T-helper 17 cell (primary cell): ENCODE results near the gene PF4V1. TPM values are rescaled to one million over a fixed set of nuclear protein-coding genes. Genes with fewer than 3 reads are reported as not detected.

Experiments used
- ATAC-seq: fragments of 150-1000 bp; cut with Tn5 transposase; 2 replicates; pipeline ENCODE4 v1.10.0; 2021; ENCODE audit warnings: mild to moderate bottlenecking, moderate library complexity
- DNase-seq, 3 donors: peaks; one replicate each; pipeline versions ENCODE4 v3.0.0 to v3.0.0-alpha.2; 2020 to 2021
- H3K9me3 ChIP-seq: one replicate; pipeline ENCODE4 v1.7.0; 2013; ENCODE audit warnings: low read length, mild to moderate bottlenecking; ENCODE audit not compliant: control insufficient read depth, poor library complexity, severe bottlenecking
- H3K27ac Mint-ChIP-seq: one replicate; pipeline ENCODE4 v1.8.0; 2022; ENCODE audit warnings: mild to moderate bottlenecking, moderate library complexity, mixed read lengths
- H3K27me3 Mint-ChIP-seq: one replicate; pipeline ENCODE4 v1.8.0; 2022; ENCODE audit warnings: mixed read lengths
- H3K36me3 Mint-ChIP-seq: one replicate; pipeline ENCODE4 v1.8.0; 2022; ENCODE audit warnings: low read depth, mixed read lengths
- H3K4me1 Mint-ChIP-seq: one replicate; pipeline ENCODE4 v1.8.0; 2022; ENCODE audit warnings: mild to moderate bottlenecking, mixed read lengths
- H3K4me3 Mint-ChIP-seq: one replicate; pipeline ENCODE4 v1.8.0; 2022; ENCODE audit warnings: mild to moderate bottlenecking, moderate library complexity, mixed read lengths
- total RNA-seq, 4 donors: library from RNA in 2 of 4; stranded (reverse) in 2 of 4; gene quantifications; one replicate each; pipeline ENCODE4 v1.2.3 and lab custom pipeline; 2022 to 2026

PF4V1 gene
- total RNA-seq, 2 donors from 2014 or later, result 67.9 TPM; not detected in 1

- peaks cover 13% of the 10 kb centered on the region for H3K27me3 Mint-ChIP-seq
- ATAC-seq, result no peak
- H3K9me3 ChIP-seq, result no peaks in the 10 kb centered on the region
- H3K4me1 Mint-ChIP-seq, result peaks cover 2% of the 10 kb centered on the region
- no peak for DNase-seq
- H3K27ac Mint-ChIP-seq, result no peak overlapping the region
- H3K4me3 Mint-ChIP-seq, result no peak overlapping the region
- H3K36me3 Mint-ChIP-seq, result no peaks in the 10 kb centered on the region
Observed at GRCh38 chr4:73868206-73869129, 15.4 kb downstream of the PF4V1 start.

GRCh38 chr4:73869130-73870055, 16.3 kb downstream of the PF4V1 start, which contains the start of gene CXCL1:
Gene CXCL1, plus strand, starts transcription at chr4:73869393. Its CDS starts 78 bp downstream, at chr4:73869471.
- no peaks in the 10 kb centered on the region for H3K36me3 Mint-ChIP-seq
- H3K27ac Mint-ChIP-seq, result no peak within 1 kb of the TSS
- peaks cover 2% of the 10 kb centered on the region for H3K4me1 Mint-ChIP-seq
- H3K9me3 ChIP-seq, result no peaks in the 10 kb centered on the region
- DNase-seq, result no peak
- peaks cover 13% of the 10 kb centered on the region for H3K27me3 Mint-ChIP-seq
- H3K4me3 Mint-ChIP-seq, result peak within 1 kb of the TSS; percentile 39
- ATAC-seq, result no peak

- Mint-ChIP-seq H3K27me3 (peaks cover 13% of the 10 kb centered on the region), H3K36me3 (no peaks in the 10 kb centered on the region), H3K27ac (no peak overlapping the region), H3K4me1 (peaks cover 2% of the 10 kb centered on the region), H3K4me3 (no peak overlapping the region)
- no peak for ATAC-seq
- no peak for DNase-seq
- no peaks in the 10 kb centered on the region for H3K9me3 ChIP-seq
Observed at GRCh38 chr4:73870260-73870659, 17.2 kb downstream of the PF4V1 start.

GRCh38 chr4:73870768-73871167, 17.7 kb downstream of the PF4V1 start:
- no peak for DNase-seq
- ATAC-seq, result no peak
- H3K4me1 Mint-ChIP-seq, result peaks cover 2% of the 10 kb centered on the region
- H3K27me3 Mint-ChIP-seq, result peaks cover 13% of the 10 kb centered on the region
- no peak overlapping the region for H3K27ac Mint-ChIP-seq
- no peaks in the 10 kb centered on the region for H3K9me3 ChIP-seq
- no peak overlapping the region for H3K4me3 Mint-ChIP-seq
- no peaks in the 10 kb centered on the region for H3K36me3 Mint-ChIP-seq

- Mint-ChIP-seq H3K4me3 (no peak overlapping the region), H3K36me3 (no peaks in the 10 kb centered on the region), H3K27me3 (peaks cover 13% of the 10 kb centered on the region), H3K4me1 (peaks cover 2% of the 10 kb centered on the region), H3K27ac (no peak overlapping the region)
- no peaks in the 10 kb centered on the region for H3K9me3 ChIP-seq
- no peak for DNase-seq
- ATAC-seq, result no peak
Observed at GRCh38 chr4:73871511-73872310, 18.6 kb downstream of the PF4V1 start.

GRCh38 chr4:73872316-73873108, 19.4 kb downstream of the PF4V1 start:
- no peak for DNase-seq
- ATAC-seq, result no peak
- H3K27me3 Mint-ChIP-seq, result peaks cover 13% of the 10 kb centered on the region

GRCh38 chr4:73874386-73874785, 21.3 kb downstream of the PF4V1 start:
- no peak for ATAC-seq
- Mint-ChIP-seq H3K4me3 (no peak overlapping the region), H3K36me3 (no peaks in the 10 kb centered on the region), H3K27me3 (no peaks in the 10 kb centered on the region), H3K27ac (no peak overlapping the region), H3K4me1 (peaks cover 2% of the 10 kb centered on the region)
- DNase-seq, result no peak
- no peaks in the 10 kb centered on the region for H3K9me3 ChIP-seq

More at GRCh38 chr4:73872316-73873108, 19.4 kb downstream of the PF4V1 start:
- Mint-ChIP-seq H3K36me3 (no peaks in the 10 kb centered on the region), H3K4me3 (no peak overlapping the region), H3K4me1 (peaks cover 2% of the 10 kb centered on the region), H3K27ac (no peak overlapping the region)
- H3K9me3 ChIP-seq, result no peaks in the 10 kb centered on the region

- DNase-seq, result no peak
- H3K9me3 ChIP-seq, result no peaks in the 10 kb centered on the region
- Mint-ChIP-seq H3K4me1 (no peaks in the 10 kb centered on the region), H3K4me3 (no peak overlapping the region), H3K27me3 (no peaks in the 10 kb centered on the region), H3K36me3 (no peaks in the 10 kb centered on the region), H3K27ac (no peak overlapping the region)
- ATAC-seq, result no peak
Observed at GRCh38 chr4:73875401-73875800, 22.3 kb downstream of the PF4V1 start.

GRCh38 chr4:73883306-73883705, 30.2 kb downstream of the PF4V1 start:
- H3K27ac Mint-ChIP-seq, result no peak overlapping the region
- H3K36me3 Mint-ChIP-seq, result no peaks in the 10 kb centered on the region
- no peaks in the 10 kb centered on the region for H3K9me3 ChIP-seq
- H3K4me3 Mint-ChIP-seq, result no peak overlapping the region
- DNase-seq, result no peak
- ATAC-seq, result no peak
- H3K27me3 Mint-ChIP-seq, result peaks cover 7% of the 10 kb centered on the region
- no peaks in the 10 kb centered on the region for H3K4me1 Mint-ChIP-seq

GRCh38 chr4:73885574-73886267, 32.6 kb downstream of the PF4V1 start:
- Mint-ChIP-seq H3K4me1 (no peaks in the 10 kb centered on the region), H3K27ac (no peak overlapping the region), H3K4me3 (no peak overlapping the region), H3K36me3 (no peaks in the 10 kb centered on the region), H3K27me3 (peaks cover 7% of the 10 kb centered on the region)
- DNase-seq (no peak), ATAC-seq (no peak)
- no peaks in the 10 kb centered on the region for H3K9me3 ChIP-seq

- ATAC-seq, result no peak
Observed at GRCh38 chr4:73891326-73891725, 38.2 kb downstream of the PF4V1 start.

More at GRCh38 chr4:73891326-73891725, 38.2 kb downstream of the PF4V1 start:
- no peaks in the 10 kb centered on the region for H3K27me3 Mint-ChIP-seq
- no peak for DNase-seq
- H3K9me3 ChIP-seq, result no peaks in the 10 kb centered on the region
- no peak overlapping the region for H3K4me3 Mint-ChIP-seq
- no peak overlapping the region for H3K27ac Mint-ChIP-seq
- no peaks in the 10 kb centered on the region for H3K36me3 Mint-ChIP-seq
- H3K4me1 Mint-ChIP-seq, result no peaks in the 10 kb centered on the region
